Body of pancreas (tissue), 4 donors: ENCODE data around the gene CDH4.

Experiments used
- CTCF ChIP-seq, 7 experiments: fragments of 450-650 bp in 4 of 7; fragments of 200-600 bp in 3 of 7; sonication (generic) in 3 of 7; IDR thresholded peaks; one replicate each; pipeline ENCODE4 v1.5.1; 2016 to 2019; ENCODE audit warnings: antibody characterized with exemption in 7 of 7
- POLR2A ChIP-seq, 3 donors: fragments of 450-650 bp; IDR thresholded peaks; one replicate each; pipeline ENCODE4 v1.6.1; 2016; ENCODE audit warnings: antibody characterized with exemption in 3 of 3, mild to moderate bottlenecking in 2 of 3

GRCh38 chr20:61371501-61372136, 119.6 kb downstream of the CDH4 start:
- no peak for TF ChIP-seq CTCF (IDR thresholded peaks at IDR 0.05)
- no peak for TF ChIP-seq POLR2A (IDR thresholded peaks at IDR 0.05)
